Type B pancreatic cell (in vitro differentiated cells): ENCODE data around the gene ALDH7A1. TPM values are rescaled to one million over a fixed set of nuclear protein-coding genes. Genes with fewer than 3 reads are reported as not detected.

Experiments used
- DNase-seq: peaks from one replicate; pipeline ENCODE4 v3.0.0; 2021; ENCODE audit warnings: mixed read lengths; ENCODE audit not compliant: unreplicated experiment; ENCODE audit errors: extremely low spot score
- H3K27ac Mint-ChIP-seq: 2 replicates; pipeline ENCODE4 v1.8.0; 2021; ENCODE audit warnings: mild to moderate bottlenecking, mixed read lengths
- H3K27me3 Mint-ChIP-seq: 2 replicates; pipeline ENCODE4 v1.8.0; 2021; ENCODE audit warnings: mixed read lengths
- H3K36me3 Mint-ChIP-seq: 2 replicates; pipeline ENCODE4 v1.8.0; 2021; ENCODE audit warnings: mixed read lengths
- H3K4me1 Mint-ChIP-seq: one replicate; pipeline ENCODE4 v1.8.0; 2021; ENCODE audit warnings: mixed read lengths; ENCODE audit not compliant: unreplicated experiment
- H3K4me3 Mint-ChIP-seq: 2 replicates; pipeline ENCODE4 v1.8.0; 2021; ENCODE audit warnings: mild to moderate bottlenecking, mixed read lengths
- H3K9me3 Mint-ChIP-seq: 2 replicates; pipeline ENCODE4 v1.8.0; 2021; ENCODE audit warnings: mixed read lengths
- total RNA-seq: library from RNA; stranded (reverse); gene quantifications from 2 replicates; pipeline ENCODE4 v1.2.1, GENCODE V29; 2021; ENCODE audit warnings: low replicate concordance
- TF ChIP-seq, protein P1 (sequence below): fragments of 200-600 bp; sonication (generic); conservative IDR thresholded peaks from 2 replicates; pipeline ENCODE4 v1.5.0; 2021; ENCODE audit warnings: antibody characterized with exemption, mild to moderate bottlenecking

The ALDH7A1 gene
- total RNA-seq, 1 donor from 2014 or later, result 119 TPM

DNA sequence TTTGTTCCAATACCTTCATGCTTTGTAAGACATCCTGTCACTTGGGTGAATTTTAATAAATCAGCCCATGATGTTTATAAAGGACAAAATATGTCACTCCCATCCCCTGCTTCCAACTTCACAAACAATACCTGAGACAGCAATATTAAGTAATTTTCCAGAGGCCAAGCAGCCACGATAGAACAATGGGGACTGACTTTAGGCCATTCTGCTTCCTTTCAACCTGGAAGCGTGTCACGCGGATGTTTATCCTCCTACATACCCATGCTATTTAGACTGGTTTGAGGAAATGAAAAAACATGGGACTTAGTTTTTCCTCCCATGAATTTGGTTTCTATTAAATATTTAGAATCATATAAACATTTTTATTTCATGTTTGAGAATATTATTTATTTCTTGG lies 88.9 kb downstream of the ALDH7A1 start:
- no peaks in the 10 kb centered on the region for H3K27me3 Mint-ChIP-seq
- no peak for DNase-seq
- H3K27ac Mint-ChIP-seq, result no peak overlapping the region
- no peaks in the 10 kb centered on the region for H3K36me3 Mint-ChIP-seq
- H3K4me3 Mint-ChIP-seq, result no peak overlapping the region
- peaks cover 19% of the 10 kb centered on the region for H3K4me1 Mint-ChIP-seq
- no peaks in the 10 kb centered on the region for H3K9me3 Mint-ChIP-seq
- TF ChIP-seq, protein P1, sequence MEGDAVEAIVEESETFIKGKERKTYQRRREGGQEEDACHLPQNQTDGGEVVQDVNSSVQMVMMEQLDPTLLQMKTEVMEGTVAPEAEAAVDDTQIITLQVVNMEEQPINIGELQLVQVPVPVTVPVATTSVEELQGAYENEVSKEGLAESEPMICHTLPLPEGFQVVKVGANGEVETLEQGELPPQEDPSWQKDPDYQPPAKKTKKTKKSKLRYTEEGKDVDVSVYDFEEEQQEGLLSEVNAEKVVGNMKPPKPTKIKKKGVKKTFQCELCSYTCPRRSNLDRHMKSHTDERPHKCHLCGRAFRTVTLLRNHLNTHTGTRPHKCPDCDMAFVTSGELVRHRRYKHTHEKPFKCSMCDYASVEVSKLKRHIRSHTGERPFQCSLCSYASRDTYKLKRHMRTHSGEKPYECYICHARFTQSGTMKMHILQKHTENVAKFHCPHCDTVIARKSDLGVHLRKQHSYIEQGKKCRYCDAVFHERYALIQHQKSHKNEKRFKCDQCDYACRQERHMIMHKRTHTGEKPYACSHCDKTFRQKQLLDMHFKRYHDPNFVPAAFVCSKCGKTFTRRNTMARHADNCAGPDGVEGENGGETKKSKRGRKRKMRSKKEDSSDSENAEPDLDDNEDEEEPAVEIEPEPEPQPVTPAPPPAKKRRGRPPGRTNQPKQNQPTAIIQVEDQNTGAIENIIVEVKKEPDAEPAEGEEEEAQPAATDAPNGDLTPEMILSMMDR, result no peak

DNA sequence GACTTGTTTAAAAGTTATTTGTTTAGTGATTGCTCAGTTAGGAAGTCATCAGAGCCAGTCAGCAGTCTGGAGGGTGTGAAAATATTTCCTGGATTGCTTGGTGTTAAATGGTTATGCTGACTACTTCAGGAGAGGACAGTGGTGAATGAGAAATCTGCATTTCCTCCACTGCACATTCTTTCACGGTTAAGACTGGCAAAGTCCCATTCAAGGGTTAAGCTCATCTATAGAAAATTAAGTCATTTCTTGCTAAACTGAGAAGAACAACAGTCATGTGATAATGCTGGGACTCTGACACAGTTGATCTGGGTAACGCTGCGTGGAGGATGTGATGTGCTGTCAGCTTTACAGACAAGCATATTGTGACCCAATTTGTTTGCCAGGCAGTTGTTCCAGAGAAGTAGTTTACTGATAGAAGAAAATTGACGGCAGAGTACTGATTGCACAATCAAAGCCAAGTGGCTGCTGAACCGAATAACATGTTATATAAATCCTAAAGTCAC lies 91.4 kb downstream of the ALDH7A1 start:
- Mint-ChIP-seq H3K4me3 (no peak overlapping the region), H3K36me3 (no peaks in the 10 kb centered on the region), H3K4me1 (peaks cover 14% of the 10 kb centered on the region), H3K9me3 (no peaks in the 10 kb centered on the region), H3K27ac (no peak overlapping the region), H3K27me3 (no peaks in the 10 kb centered on the region)
- no peak for DNase-seq
- TF ChIP-seq, protein P1, result no peak

DNA sequence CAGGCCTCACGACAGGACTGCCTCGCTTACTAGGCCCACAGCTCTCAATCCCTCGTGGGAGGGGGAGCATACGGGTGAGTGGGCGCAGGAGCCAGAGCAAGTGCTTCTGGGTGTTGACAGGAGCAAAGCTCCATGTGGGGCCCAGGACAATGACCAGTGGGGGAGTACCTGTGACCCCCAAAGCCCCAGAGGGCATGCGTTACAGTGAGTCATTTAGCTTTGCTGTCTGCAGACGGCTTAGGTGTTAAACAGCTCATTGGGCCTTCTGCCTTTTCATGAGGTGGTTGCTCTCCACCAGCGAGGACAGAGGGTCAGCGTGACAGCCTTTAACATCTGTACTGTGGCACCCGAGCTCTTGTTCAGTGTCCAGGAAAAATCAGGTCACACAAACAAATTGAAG lies 93.6 kb downstream of the ALDH7A1 start:
- Mint-ChIP-seq H3K36me3 (no peaks in the 10 kb centered on the region), H3K4me1 (peaks cover 12% of the 10 kb centered on the region), H3K27ac (no peak overlapping the region), H3K9me3 (no peaks in the 10 kb centered on the region), H3K4me3 (no peak overlapping the region), H3K27me3 (no peaks in the 10 kb centered on the region)
- TF ChIP-seq, protein P1, result no peak
- no peak for DNase-seq

DNA sequence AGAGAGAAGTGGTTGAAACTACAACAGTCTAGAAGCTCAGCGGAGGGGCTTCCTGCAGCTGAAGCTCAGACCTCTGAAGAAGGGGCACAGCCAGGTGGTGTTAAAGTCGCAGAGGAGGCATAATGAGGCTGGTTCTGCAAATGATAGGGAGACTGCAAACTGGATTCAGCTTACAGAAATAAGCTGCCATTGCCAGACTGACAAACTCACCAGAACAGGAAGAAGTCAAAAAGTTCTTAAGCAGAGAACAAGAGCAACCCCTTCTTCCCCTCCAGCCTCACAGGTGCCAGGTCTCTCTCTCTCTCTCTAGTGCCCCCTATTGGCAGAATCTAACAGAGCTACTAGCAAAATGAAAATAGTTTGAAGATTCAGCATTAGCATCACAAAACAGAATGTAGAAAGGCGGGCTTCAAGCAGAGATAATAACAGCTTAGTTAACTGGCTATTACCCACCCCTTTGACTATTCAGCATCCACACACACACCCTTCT lies 95.1 kb downstream of the ALDH7A1 start:
- DNase-seq, result no peak
- TF ChIP-seq, protein P1, result peak; percentile 69
- Mint-ChIP-seq H3K36me3 (no peaks in the 10 kb centered on the region), H3K9me3 (no peaks in the 10 kb centered on the region), H3K27me3 (no peaks in the 10 kb centered on the region), H3K4me1 (peaks cover 12% of the 10 kb centered on the region), H3K27ac (no peak overlapping the region), H3K4me3 (no peak overlapping the region)

DNA sequence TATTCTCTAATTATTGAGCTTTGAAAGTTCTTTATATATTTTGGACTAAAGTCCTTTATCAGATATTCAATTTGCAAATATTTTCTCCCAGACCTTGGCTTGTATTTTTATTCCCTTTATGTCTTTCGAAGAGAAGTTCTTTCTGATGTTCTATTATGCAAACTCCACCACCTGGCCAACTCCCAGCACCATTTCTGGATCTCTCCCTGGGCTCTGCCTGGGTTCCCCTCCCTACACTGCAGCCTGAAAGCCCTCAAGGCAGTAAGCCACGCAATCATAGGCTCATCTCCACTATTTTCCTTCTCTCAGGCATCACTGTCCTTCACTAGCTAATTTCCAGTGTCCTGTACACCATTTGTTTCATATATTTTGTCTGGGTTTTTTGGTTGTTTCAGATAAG lies 95.7 kb downstream of the ALDH7A1 start:
- Mint-ChIP-seq H3K27me3 (no peaks in the 10 kb centered on the region), H3K4me3 (no peak overlapping the region), H3K27ac (no peak overlapping the region), H3K4me1 (peaks cover 11% of the 10 kb centered on the region), H3K9me3 (no peaks in the 10 kb centered on the region), H3K36me3 (no peaks in the 10 kb centered on the region)
- DNase-seq, result no peak
- TF ChIP-seq, protein P1, result no peak

DNA sequence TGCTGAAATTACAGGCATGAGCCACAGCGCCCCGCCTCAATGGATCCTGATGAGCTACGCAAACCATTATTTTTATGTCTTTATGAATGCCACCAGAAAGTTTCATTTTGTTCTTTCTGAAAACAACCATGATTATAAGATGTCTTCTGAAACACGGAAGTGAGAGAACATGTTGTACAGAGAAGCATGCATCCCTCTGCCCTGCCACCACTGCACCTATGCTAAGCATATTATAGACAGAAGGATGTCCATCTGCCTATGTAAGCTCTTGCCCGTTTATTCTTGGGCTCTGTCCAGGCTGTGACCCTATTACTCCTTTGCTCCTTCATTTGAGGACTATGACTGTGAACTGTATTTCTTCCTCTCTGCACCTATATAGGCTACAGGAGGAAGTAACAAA lies 97.5 kb downstream of the ALDH7A1 start:
- H3K27ac Mint-ChIP-seq, result no peak overlapping the region
- peaks cover 7% of the 10 kb centered on the region for H3K36me3 Mint-ChIP-seq
- no peak overlapping the region for H3K4me3 Mint-ChIP-seq
- H3K4me1 Mint-ChIP-seq, result peaks cover 9% of the 10 kb centered on the region
- no peaks in the 10 kb centered on the region for H3K27me3 Mint-ChIP-seq
- H3K9me3 Mint-ChIP-seq, result no peaks in the 10 kb centered on the region
- no peak for DNase-seq
- TF ChIP-seq, protein P1, result no peak
